Smooth muscle cell (in vitro differentiated cells): ENCODE results near the gene DLG1. TPM values are rescaled to one million over a fixed set of nuclear protein-coding genes. Genes with fewer than 3 reads are reported as not detected.

Source experiments
- DNase-seq: peaks from one replicate; lab custom pipeline; 2025; ENCODE audit not compliant: unreplicated experiment; lab: John Stamatoyannopoulos, UW
- H2AFZ ChIP-seq: fragments of 200-600 bp; sonication (generic); 2 replicates; pipeline ENCODE4 v1.6.0; 2016; ENCODE audit warnings: antibody characterized with exemption, low read depth, mild to moderate bottlenecking
- H3F3A ChIP-seq: fragments of 200-600 bp; sonication (generic); 2 replicates; pipeline ENCODE4 v1.6.0; 2017; ENCODE audit warnings: antibody characterized with exemption, low read depth
- H3K27ac ChIP-seq: fragments of 200-600 bp; sonication (generic); 2 replicates; pipeline ENCODE4 v1.5.1; 2016; ENCODE audit warnings: low read depth, mild to moderate bottlenecking
- H3K27me3 ChIP-seq: fragments of 200-600 bp; sonication (generic); 2 replicates; pipeline ENCODE4 v1.6.1; 2016; ENCODE audit warnings: low read depth, mild to moderate bottlenecking
- H3K36me3 ChIP-seq: fragments of 200-600 bp; sonication (generic); 2 replicates; pipeline ENCODE4 v1.5.1; 2016; ENCODE audit warnings: low read depth
- H3K4me1 ChIP-seq: fragments of 200-600 bp; sonication (generic); 2 replicates; pipeline ENCODE4 v1.5.1; 2016; ENCODE audit warnings: low read depth
- H3K4me2 ChIP-seq: fragments of 200-600 bp; sonication (generic); 2 replicates; pipeline ENCODE4 v1.6.0; 2016; ENCODE audit warnings: mild to moderate bottlenecking
- H3K4me3 ChIP-seq: fragments of 200-600 bp; sonication (generic); 2 replicates; pipeline ENCODE4 v1.5.1; 2016; ENCODE audit warnings: mild to moderate bottlenecking
- H3K79me2 ChIP-seq: fragments of 200-600 bp; sonication (generic); 2 replicates; pipeline ENCODE4 v1.6.0; 2016; ENCODE audit warnings: low read depth, mild to moderate bottlenecking
- H3K9ac ChIP-seq: fragments of 200-600 bp; sonication (generic); 2 replicates; pipeline ENCODE4 v1.6.0; 2016; ENCODE audit warnings: low read depth
- H3K9me3 ChIP-seq: fragments of 200-600 bp; sonication (generic); replicated peaks from 2 replicates; pipeline ENCODE4 v1.5.1; 2016; ENCODE audit warnings: low read depth
- H4K20me1 ChIP-seq: fragments of 200-600 bp; sonication (generic); 2 replicates; pipeline ENCODE4 v1.6.0; 2016; ENCODE audit warnings: low read depth
- WGBS: methylation state at CpG from one replicate; pipeline ENCODE4 v1.1.7; 2016; ENCODE audit warnings: low lambda C conversion rate; 5-methylcytosine and 5-hydroxymethylcytosine counted together
- polyA plus RNA-seq: library from polyadenylated mRNA; unstranded; fragments of >200 nt; fragmentation: Nextera tagmentation; extraction: Ambion mirVana; gene quantifications from 2 replicates; pipeline ENCODE4 v1.2.1, GENCODE V29; 2016
- total RNA-seq: library from RNA; depleted of rRNA; stranded (reverse); fragments of >200 nt; gene quantifications from 2 replicates; pipeline ENCODE4 v1.2.3, GENCODE V29; 2014
- TF ChIP-seq, protein P1 (sequence below): fragments of 200-600 bp; sonication (generic); IDR thresholded peaks from 2 replicates; pipeline ENCODE4 v1.5.1; 2017; ENCODE audit warnings: borderline replicate concordance, mild to moderate bottlenecking, antibody characterized with exemption; ENCODE audit not compliant: insufficient read depth, poor library complexity, severe bottlenecking

The DLG1 gene
- total and polyA plus RNA-seq, 2 experiments from 2014 or later = 23.5 to 69.0 TPM

GRCh38 chr3:197003461-197004385, 294.7 kb downstream of the DLG1 start:
- Histone ChIP-seq H3F3A (no peaks in the 10 kb centered on the region), H3K9ac (peak overlapping the region; percentile 71), H3K79me2 (no peaks in the 10 kb centered on the region), H2AFZ (peak overlapping the region; percentile 84), H3K4me3 (peak overlapping the region; percentile 63), H3K27me3 (no peaks in the 10 kb centered on the region), H3K27ac (peak overlapping the region; percentile 4), H3K4me1 (peaks cover 4% of the 10 kb centered on the region), H3K4me2 (peak overlapping the region; percentile 89), H4K20me1 (no peaks in the 10 kb centered on the region), H3K9me3 (no peaks in the 10 kb centered on the region), H3K36me3 (no peaks in the 10 kb centered on the region)
- WGBS = 21% methylated on average over 47 of the region's 61 CpGs
- TF ChIP-seq, protein P1, sequence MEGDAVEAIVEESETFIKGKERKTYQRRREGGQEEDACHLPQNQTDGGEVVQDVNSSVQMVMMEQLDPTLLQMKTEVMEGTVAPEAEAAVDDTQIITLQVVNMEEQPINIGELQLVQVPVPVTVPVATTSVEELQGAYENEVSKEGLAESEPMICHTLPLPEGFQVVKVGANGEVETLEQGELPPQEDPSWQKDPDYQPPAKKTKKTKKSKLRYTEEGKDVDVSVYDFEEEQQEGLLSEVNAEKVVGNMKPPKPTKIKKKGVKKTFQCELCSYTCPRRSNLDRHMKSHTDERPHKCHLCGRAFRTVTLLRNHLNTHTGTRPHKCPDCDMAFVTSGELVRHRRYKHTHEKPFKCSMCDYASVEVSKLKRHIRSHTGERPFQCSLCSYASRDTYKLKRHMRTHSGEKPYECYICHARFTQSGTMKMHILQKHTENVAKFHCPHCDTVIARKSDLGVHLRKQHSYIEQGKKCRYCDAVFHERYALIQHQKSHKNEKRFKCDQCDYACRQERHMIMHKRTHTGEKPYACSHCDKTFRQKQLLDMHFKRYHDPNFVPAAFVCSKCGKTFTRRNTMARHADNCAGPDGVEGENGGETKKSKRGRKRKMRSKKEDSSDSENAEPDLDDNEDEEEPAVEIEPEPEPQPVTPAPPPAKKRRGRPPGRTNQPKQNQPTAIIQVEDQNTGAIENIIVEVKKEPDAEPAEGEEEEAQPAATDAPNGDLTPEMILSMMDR = no peak
- no peak for DNase-seq

GRCh38 chr3:197002701-197003454, 295.5 kb downstream of the DLG1 start:
- Histone ChIP-seq H3K4me2 (peak overlapping the region; percentile 89), H2AFZ (peak overlapping the region; percentile 77), H4K20me1 (no peaks in the 10 kb centered on the region), H3K9me3 (no peaks in the 10 kb centered on the region), H3F3A (no peaks in the 10 kb centered on the region), H3K4me1 (peaks cover 4% of the 10 kb centered on the region), H3K27me3 (no peaks in the 10 kb centered on the region), H3K79me2 (no peaks in the 10 kb centered on the region), H3K4me3 (peak overlapping the region; percentile 63), H3K9ac (peak overlapping the region; percentile 47), H3K36me3 (no peaks in the 10 kb centered on the region), H3K27ac (peak overlapping the region; percentile 57)
- DNase-seq = peak; percentile 67
- TF ChIP-seq, protein P1 = peak; percentile 78
- 2% methylated on average over 27 of the region's 113 CpGs for WGBS

GRCh38 chr3:197001972-197002700, 296.3 kb downstream of the DLG1 start:
- Histone ChIP-seq H3K9me3 (no peaks in the 10 kb centered on the region), H3K36me3 (no peaks in the 10 kb centered on the region), H3K27ac (peak overlapping the region; percentile 57), H4K20me1 (no peaks in the 10 kb centered on the region), H3K27me3 (no peaks in the 10 kb centered on the region), H3K4me2 (peak overlapping the region; percentile 89), H3K4me3 (peak overlapping the region; percentile 63), H2AFZ (peak overlapping the region; percentile 77), H3K79me2 (no peaks in the 10 kb centered on the region), H3K9ac (peak overlapping the region; percentile 47), H3F3A (no peaks in the 10 kb centered on the region), H3K4me1 (peaks cover 4% of the 10 kb centered on the region)
- TF ChIP-seq, protein P1 = no peak
- WGBS = 62% methylated on average over 35 of the region's 55 CpGs
- DNase-seq = no peak
